H1 (cell line): ENCODE measurements around the gene GUCY2D. TPM values are rescaled to one million over a fixed set of nuclear protein-coding genes. Genes with fewer than 3 reads are reported as not detected.

Experiments
- CTCF ChIA-PET: fragments of 300-600 bp; sonication (Branson Sonifier 250); formaldehyde crosslinking; loops from one replicate; lab custom pipeline; 2021; ENCODE audit not compliant: partially characterized antibody; lab: Charles Lee
- POLR2A ChIA-PET: fragments of 300-600 bp; sonication (Branson Sonifier 250); formaldehyde crosslinking; loops from one replicate; lab custom pipeline; 2021; ENCODE audit warnings: inconsistent platforms; ENCODE audit not compliant: partially characterized antibody; lab: Charles Lee
- DNase-seq, 2 experiments: peaks; one replicate each; pipeline versions ENCODE4 v3.0.0 to v3.0.0-alpha.2; 2010 to 2022; ENCODE audit warnings: low spot score in 2 of 2, low read depth in 1 of 2, mixed read lengths in 1 of 2
- FAIRE-seq: peaks from 2 replicates; lab custom pipeline; 2011; peaks lifted over from hg19 to GRCh38; lab: Jason Lieb, UNC
- H2AFZ ChIP-seq: 2 replicates; pipeline ENCODE4 v1.8.1; 2012; ENCODE audit warnings: low read length, inconsistent platforms
- H2AK5ac ChIP-seq: 2 replicates; pipeline ENCODE4 v1.6.1; 2013; ENCODE audit warnings: low read depth, low read length
- H2BK120ac ChIP-seq: replicated peaks from 2 replicates; pipeline ENCODE3; 2013; ENCODE audit warnings: low read depth, low read length, inconsistent platforms
- H2BK12ac ChIP-seq: 2 replicates; pipeline ENCODE4 v1.6.1; 2013; ENCODE audit warnings: low read depth, low read length
- H2BK15ac ChIP-seq: 2 replicates; pipeline ENCODE4 v1.6.1; 2013; ENCODE audit warnings: low read length
- H2BK20ac ChIP-seq: 2 replicates; pipeline ENCODE4 v1.6.1; 2013; ENCODE audit warnings: low read length
- H2BK5ac ChIP-seq: 2 replicates; pipeline ENCODE4 v1.6.1; 2013; ENCODE audit warnings: low read depth, low read length
- H3K14ac ChIP-seq: 2 replicates; pipeline ENCODE4 v1.6.1; 2013; ENCODE audit warnings: inconsistent platforms; ENCODE audit not compliant: insufficient read length
- H3K18ac ChIP-seq: 2 replicates; pipeline ENCODE4 v1.6.1; 2013; ENCODE audit warnings: low read length; ENCODE audit errors: extremely low read depth
- H3K23ac ChIP-seq: 2 replicates; pipeline ENCODE4 v1.6.1; 2013; ENCODE audit warnings: inconsistent platforms; ENCODE audit not compliant: insufficient read length
- H3K23me2 ChIP-seq: 2 replicates; pipeline ENCODE4 v1.6.1; 2013; ENCODE audit warnings: low read depth, low read length
- H3K27ac ChIP-seq: 2 replicates; pipeline ENCODE4 v1.6.1; 2011; ENCODE audit warnings: low read depth, low read length, inconsistent platforms
- H3K27me3 ChIP-seq, 4 experiments: replicated peaks in 1 of 4; 1 replicate in 1 of 4; 2 replicates in 3 of 4; pipeline versions ENCODE4 v1.6.1 to v1.8.1; 2011 to 2013; ENCODE audit warnings: low read length in 3 of 4, mild to moderate bottlenecking in 3 of 4, inconsistent platforms in 2 of 4, mixed read lengths in 2 of 4, moderate library complexity in 1 of 4; ENCODE audit not compliant: control insufficient read depth in 3 of 4, insufficient read depth in 3 of 4; ENCODE audit errors: extremely low read depth in 1 of 4
- H3K36me3 ChIP-seq, 4 experiments: 2 replicates each; pipeline versions ENCODE4 v1.6.1 to v1.8.1; 2011 to 2013; ENCODE audit warnings: mild to moderate bottlenecking in 4 of 4, low read length in 3 of 4, moderate library complexity in 2 of 4, control low read depth in 1 of 4, inconsistent platforms in 1 of 4; ENCODE audit not compliant: insufficient read depth in 4 of 4, control insufficient read depth in 2 of 4
- H3K4ac ChIP-seq: replicated peaks from 2 replicates; pipeline ENCODE3; 2013; ENCODE audit warnings: low read length, low read depth, mixed read lengths, inconsistent platforms; ENCODE audit not compliant: insufficient read length
- H3K4me1 ChIP-seq, 4 experiments: replicated peaks in 1 of 4; 1 replicate in 1 of 4; 2 replicates in 3 of 4; pipeline versions ENCODE4 v1.6.1 to v1.8.1; 2011 to 2013; ENCODE audit warnings: low read length in 3 of 4, inconsistent platforms in 2 of 4, mixed read lengths in 1 of 4; ENCODE audit not compliant: insufficient read depth in 4 of 4, control insufficient read depth in 3 of 4
- H3K4me2 ChIP-seq, 2 experiments: 2 replicates each; pipeline versions ENCODE4 v1.6.1 to v1.8.1; 2011 to 2013; ENCODE audit warnings: low read depth in 2 of 2, low read length in 2 of 2, control low read depth in 1 of 2, inconsistent platforms in 1 of 2, mild to moderate bottlenecking in 1 of 2; ENCODE audit not compliant: insufficient read depth in 1 of 2
- H3K4me3 ChIP-seq, 4 experiments: fragments of 200-600, 300-600 bp in 1 of 4; sonication (generic), shearing (Covaris generic), sonication (Bioruptor Twin) in 1 of 4; 2 replicates each; pipeline versions ENCODE4 v1.5.1 to v1.8.1; 2011 to 2016; ENCODE audit warnings: low read length in 4 of 4, low read depth in 3 of 4, control low read depth in 2 of 4, inconsistent platforms in 2 of 4, mild to moderate bottlenecking in 2 of 4, mixed read lengths in 1 of 4, moderate library complexity in 1 of 4; ENCODE audit not compliant: insufficient read depth in 2 of 4; ENCODE audit errors: extremely low read depth in 1 of 4
- H3K56ac ChIP-seq: replicated peaks from 2 replicates; pipeline ENCODE3; 2013; ENCODE audit warnings: low read depth, mild to moderate bottlenecking, mixed read lengths, low read length, inconsistent platforms; ENCODE audit not compliant: insufficient read length
- H3K79me1 ChIP-seq: 2 replicates; pipeline ENCODE4 v1.6.1; 2013; ENCODE audit warnings: low read depth, low read length, control low read depth
- H3K79me2 ChIP-seq, 2 experiments: 2 replicates each; pipeline versions ENCODE4 v1.6.1 to v1.8.1; 2012 to 2013; ENCODE audit warnings: low read length in 2 of 2, mild to moderate bottlenecking in 2 of 2, inconsistent platforms in 1 of 2; ENCODE audit not compliant: insufficient read depth in 2 of 2, control insufficient read depth in 1 of 2
- H3K9ac ChIP-seq, 4 experiments: replicated peaks in 1 of 4; 1 replicate in 1 of 4; 2 replicates in 3 of 4; pipeline versions ENCODE4 v1.6.1 to v1.8.1; 2011 to 2013; ENCODE audit warnings: low read depth in 3 of 4, low read length in 3 of 4, control low read depth in 2 of 4, mild to moderate bottlenecking in 2 of 4, moderate library complexity in 2 of 4, inconsistent platforms in 1 of 4; ENCODE audit errors: extremely low read depth in 1 of 4
- H3K9me3 ChIP-seq, 2 experiments: 2 replicates each; pipeline versions ENCODE4 v1.6.1 to v1.8.1; 2012 to 2013; ENCODE audit warnings: mild to moderate bottlenecking in 2 of 2, moderate library complexity in 2 of 2, control low read depth in 1 of 2, inconsistent platforms in 1 of 2, low read depth in 1 of 2, low read length in 1 of 2, mixed read lengths in 1 of 2; ENCODE audit not compliant: insufficient read depth in 2 of 2
- H4K20me1 ChIP-seq, 2 experiments: replicated peaks in 1 of 2; 2 replicates each; pipeline versions ENCODE3 to v1.8.1; 2011 to 2013; ENCODE audit warnings: inconsistent platforms in 2 of 2, low read length in 2 of 2, mild to moderate bottlenecking in 1 of 2; ENCODE audit not compliant: insufficient read depth in 2 of 2, control insufficient read depth in 1 of 2
- H4K5ac ChIP-seq: 2 replicates; pipeline ENCODE4 v1.6.1; 2013; ENCODE audit warnings: low read length, low read depth, mixed read lengths, inconsistent platforms; ENCODE audit not compliant: insufficient read length
- H4K8ac ChIP-seq: 2 replicates; pipeline ENCODE4 v1.8.0; 2013; ENCODE audit warnings: mild to moderate bottlenecking, moderate library complexity, low read length, inconsistent platforms; ENCODE audit not compliant: insufficient read depth; ENCODE audit errors: extremely low read depth
- H4K91ac ChIP-seq: replicated peaks from 2 replicates; pipeline ENCODE3; 2013; ENCODE audit warnings: low read length, mixed read lengths, inconsistent platforms; ENCODE audit not compliant: insufficient read length
- ATF2 ChIP-seq: IDR thresholded peaks from 2 replicates; pipeline ENCODE4 v1.6.1; 2012; ENCODE audit warnings: low read length, inconsistent platforms
- CBX8 ChIP-seq: fragments of 300-800, 300-1000 bp; sonication (generic); IDR thresholded peaks from 2 replicates; pipeline ENCODE4 v1.7.1; 2016; ENCODE audit warnings: low read depth, low read length, borderline replicate concordance
- CEBPB ChIP-seq: IDR thresholded peaks from 2 replicates; pipeline ENCODE4 v1.6.1; 2012; ENCODE audit warnings: low read depth, low read length
- CHD2 ChIP-seq: IDR thresholded peaks from 2 replicates; pipeline ENCODE4 v1.6.1; 2012; ENCODE audit warnings: low read length, improper control_type of control experiment
- HDAC6 ChIP-seq: IDR thresholded peaks from one replicate; pipeline ENCODE4 v1.7.1; 2012; ENCODE audit warnings: low read depth, mild to moderate bottlenecking, inconsistent platforms, low read length, moderate library complexity
- JUND ChIP-seq: IDR thresholded peaks from 2 replicates; pipeline ENCODE4 v1.6.1; 2011; ENCODE audit warnings: mild to moderate bottlenecking, improper control_type of control experiment, low read length
- NANOG ChIP-seq: IDR thresholded peaks from 2 replicates; pipeline ENCODE4 v1.6.1; 2011; ENCODE audit warnings: low read length, low read depth, mild to moderate bottlenecking, inconsistent platforms; ENCODE audit not compliant: insufficient read depth, poor library complexity, severe bottlenecking
- SIX5 ChIP-seq: IDR thresholded peaks from 2 replicates; pipeline ENCODE4 v1.6.1; 2011; ENCODE audit warnings: mild to moderate bottlenecking, low read depth, low read length
- TAF7 ChIP-seq: optimal IDR thresholded peaks from 2 replicates; pipeline ENCODE3; 2011; ENCODE audit warnings: low read depth, mild to moderate bottlenecking, inconsistent platforms, low read length, moderate library complexity, borderline replicate concordance
- TBP ChIP-seq: IDR thresholded peaks from 2 replicates; pipeline ENCODE4 v1.6.1; 2011; ENCODE audit warnings: low read depth, low read length, improper control_type of control experiment
- WGBS, 2 experiments: shearing (Covaris generic) in 1 of 2; methylation state at CpG; one replicate each; pipeline versions ENCODE4 v1.1.6 to v1.1.7; 2013 to 2015; ENCODE audit warnings: low lambda C conversion rate in 2 of 2, mixed read lengths in 2 of 2, inconsistent platforms in 1 of 2, low coverage in 1 of 2, missing lambda C conversion rate in 1 of 2; ENCODE audit not compliant: insufficient replicate concordance in 2 of 2, insufficient coverage in 1 of 2, insufficient read length in 1 of 2; ENCODE audit errors: extremely low coverage in 1 of 2, missing lambda C conversion rate in 1 of 2; 5-methylcytosine and 5-hydroxymethylcytosine counted together
- polyA plus RNA-seq, 7 experiments: library from polyadenylated mRNA; depleted of rRNA in 3 of 7; stranded (reverse) in 5 of 7; unstranded in 2 of 7; fragments of >200 nt in 5 of 7; fragments of 200-250 nt in 2 of 7; gene quantifications; 1 replicate in 5 of 7; 2 replicates in 1 of 7; 4 replicates in 1 of 7; pipeline versions ENCODE4 v1.2.1 to v1.2.3, GENCODE V29; 2011 to 2013; ENCODE audit warnings: missing spikeins in 2 of 7, mixed read lengths in 2 of 7
- total RNA-seq: library from RNA; stranded (reverse); fragmentation: NEBNext Ultra II Directional; extraction: Animal tissue kit (Norgen Biotek cat#: 25700); gene quantifications from 2 replicates; pipeline ENCODE4 v1.2.1, GENCODE V29; 2021

GUCY2D gene
- total and polyA plus RNA-seq, 2 of the 8 experiments (the other 6 are each of a cell fraction or from before 2014, with no cell fraction given) = 0.20 to 0.48 TPM

GRCh38 chr17:7987112-7987893 lies 15.1 kb upstream of the GUCY2D start:
- WGBS, 2 experiments = 80% methylated on average over 12 of the region's 12 CpGs; no CpG with 5 or more reads in 1 of the 2 experiments
- no peaks in the 10 kb centered on the region for H3K4me1 ChIP-seq
- no peaks in the 10 kb centered on the region for H3K9me3 ChIP-seq
- H3K79me1 ChIP-seq = no peaks in the 10 kb centered on the region
- DNase-seq = no peak
- CTCF ChIA-PET = interaction anchor here (0.6 to 10.6 kb wide), 34 partner anchors 7 to 250 kb away, joined by 3 to 104 read pairs (median 4); partner anchors contain the start of genes ALOX15B, KCNAB3 and RNF227
- H4K8ac ChIP-seq = no peak overlapping the region
- H3K4me3 ChIP-seq = no peak overlapping the region
- H3K27me3 ChIP-seq = peaks cover 0 to 16% (median 9%) of the 10 kb centered on the region in 4 experiments; a peak in 4 of 7 replicates
- H2BK20ac ChIP-seq = no peak overlapping the region
- no peak overlapping the region for H2BK5ac ChIP-seq
- H4K91ac ChIP-seq = no peak overlapping the region
- POLR2A ChIA-PET = no interaction called here
- no peak overlapping the region for H3K27ac ChIP-seq
- H3K23me2 ChIP-seq = peaks cover 5% of the 10 kb centered on the region; the same call in 1 of the 2 replicates
- no peak overlapping the region for H3K4me2 ChIP-seq
- H3K18ac ChIP-seq = no peak overlapping the region
- peak overlapping the region; percentile 99; the same call in 1 of the 2 replicates for H2BK15ac ChIP-seq
- no peak overlapping the region for H3K9ac ChIP-seq
- no peak overlapping the region for H3K56ac ChIP-seq
- no peak for FAIRE-seq
- H2AFZ ChIP-seq = no peak overlapping the region
- no peaks in the 10 kb centered on the region for H4K20me1 ChIP-seq
- no peak overlapping the region for H2BK12ac ChIP-seq
- H4K5ac ChIP-seq = no peak overlapping the region
- H3K36me3 ChIP-seq = no peaks in the 10 kb centered on the region
- no peak overlapping the region for H2BK120ac ChIP-seq
- no peak overlapping the region for H2AK5ac ChIP-seq
- no peak overlapping the region for H3K23ac ChIP-seq
- H3K4ac ChIP-seq = no peak overlapping the region
- no peak overlapping the region for H3K14ac ChIP-seq
- H3K79me2 ChIP-seq = no peaks in the 10 kb centered on the region
- no peak for TF ChIP-seq CHD2
- TF ChIP-seq JUND = no peak
- TF ChIP-seq CEBPB = no peak
- TF ChIP-seq ATF2 = no peak
- no peak for TF ChIP-seq CBX8
- no peak for TF ChIP-seq HDAC6
- no peak for TF ChIP-seq SIX5
- no peak for TF ChIP-seq TAF7
- TF ChIP-seq NANOG = no peak
- no peak for TF ChIP-seq TBP
